HL-60 (cell line): Measurements from ENCODE around the gene SLC25A41.
A peak's percentile ranks its signal among the peaks of the same experiment; 100 is the strongest.

Source experiments
- DNase-seq, 2 experiments: peaks; one replicate each; pipeline ENCODE4 v3.0.0-alpha.2; 2010 to 2020; ENCODE audit warnings: low read depth in 1 of 2, low spot score in 1 of 2
- H3K27ac ChIP-seq: fragments of 250-450 bp; sonication (Bioruptor Pico); replicated peaks from 2 replicates; pipeline ENCODE4 v1.5.1; 2020; ENCODE audit warnings: mild to moderate bottlenecking, moderate library complexity
- H3K27me3 ChIP-seq: fragments of 250-450 bp; sonication (Bioruptor Pico); 2 replicates; pipeline ENCODE4 v1.5.1; 2021; ENCODE audit warnings: mild to moderate bottlenecking, moderate library complexity; ENCODE audit not compliant: insufficient read depth, poor library complexity, severe bottlenecking
- H3K4me3 ChIP-seq: replicated peaks from 2 replicates; pipeline ENCODE4 v1.5.1; 2011; ENCODE audit warnings: mild to moderate bottlenecking, control low read depth, low read length; ENCODE audit not compliant: insufficient read depth
- GABPA ChIP-seq: IDR thresholded peaks from 2 replicates; pipeline ENCODE4 v1.6.1; 2012; ENCODE audit warnings: low read depth
- POLR2AphosphoS5 ChIP-seq: IDR thresholded peaks from 2 replicates; pipeline ENCODE4 v1.6.1; 2012; ENCODE audit warnings: low read depth
- REST ChIP-seq: IDR thresholded peaks from 2 replicates; pipeline ENCODE4 v1.6.1; 2012; ENCODE audit warnings: low read depth; ENCODE audit not compliant: insufficient replicate concordance
- SPI1 ChIP-seq: IDR thresholded peaks from 2 replicates; pipeline ENCODE4 v1.6.1; 2012; ENCODE audit warnings: low read depth, mild to moderate bottlenecking, borderline replicate concordance
- TF ChIP-seq, protein P1 (sequence below): IDR thresholded peaks from one replicate; pipeline ENCODE4 v1.5.1; 2011; ENCODE audit warnings: low read length, control low read depth, inconsistent platforms; ENCODE audit not compliant: insufficient read depth

SLC25A41 gene

DNA sequence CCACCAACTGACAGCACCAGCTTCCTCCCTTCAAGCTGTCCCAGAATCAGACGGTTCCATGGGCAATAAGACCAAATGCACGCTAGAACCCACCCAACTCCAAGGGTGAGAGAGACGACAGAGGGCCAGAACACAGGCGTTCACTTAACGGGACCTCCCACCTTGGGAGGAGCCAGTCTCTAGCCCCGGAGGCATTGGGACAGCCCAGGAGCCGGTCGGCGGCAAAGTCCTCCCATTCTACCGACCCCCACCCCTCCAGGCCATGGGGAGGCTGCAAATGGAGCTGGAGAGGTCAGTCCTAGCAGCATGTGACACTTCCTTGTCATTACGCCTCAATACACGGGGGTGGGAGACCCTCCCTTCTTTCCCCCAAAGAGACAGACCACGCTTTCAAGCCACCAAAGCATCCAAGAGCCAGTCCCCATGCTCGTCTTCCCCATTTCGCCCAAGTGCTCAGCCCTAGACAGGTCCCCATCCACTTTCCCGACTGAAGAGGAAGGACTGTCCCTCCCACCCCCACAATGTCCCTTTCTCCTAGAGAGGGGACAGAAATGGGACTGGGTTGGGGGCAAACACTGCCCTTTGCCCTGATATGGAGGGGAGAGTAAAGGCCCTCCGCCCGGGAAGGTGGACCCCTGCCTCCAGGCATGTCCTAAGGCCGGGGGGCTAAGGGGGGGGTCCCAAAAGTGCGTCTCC lies 9.9 kb downstream of the SLC25A41 start:
- H3K27me3 ChIP-seq: no peaks in the 10 kb centered on the region
- TF ChIP-seq REST: no peak
- no peak for TF ChIP-seq SPI1
- TF ChIP-seq, protein P1, sequence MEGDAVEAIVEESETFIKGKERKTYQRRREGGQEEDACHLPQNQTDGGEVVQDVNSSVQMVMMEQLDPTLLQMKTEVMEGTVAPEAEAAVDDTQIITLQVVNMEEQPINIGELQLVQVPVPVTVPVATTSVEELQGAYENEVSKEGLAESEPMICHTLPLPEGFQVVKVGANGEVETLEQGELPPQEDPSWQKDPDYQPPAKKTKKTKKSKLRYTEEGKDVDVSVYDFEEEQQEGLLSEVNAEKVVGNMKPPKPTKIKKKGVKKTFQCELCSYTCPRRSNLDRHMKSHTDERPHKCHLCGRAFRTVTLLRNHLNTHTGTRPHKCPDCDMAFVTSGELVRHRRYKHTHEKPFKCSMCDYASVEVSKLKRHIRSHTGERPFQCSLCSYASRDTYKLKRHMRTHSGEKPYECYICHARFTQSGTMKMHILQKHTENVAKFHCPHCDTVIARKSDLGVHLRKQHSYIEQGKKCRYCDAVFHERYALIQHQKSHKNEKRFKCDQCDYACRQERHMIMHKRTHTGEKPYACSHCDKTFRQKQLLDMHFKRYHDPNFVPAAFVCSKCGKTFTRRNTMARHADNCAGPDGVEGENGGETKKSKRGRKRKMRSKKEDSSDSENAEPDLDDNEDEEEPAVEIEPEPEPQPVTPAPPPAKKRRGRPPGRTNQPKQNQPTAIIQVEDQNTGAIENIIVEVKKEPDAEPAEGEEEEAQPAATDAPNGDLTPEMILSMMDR: no peak
- TF ChIP-seq POLR2AphosphoS5: no peak; the same call in 1 of the 2 replicates
- TF ChIP-seq GABPA: no peak
- H3K4me3 ChIP-seq: peak overlapping the region; percentile 93
- peak overlapping the region; percentile 73 for H3K27ac ChIP-seq
- DNase-seq: peak in 1 of 2 experiments; percentile 35

DNA sequence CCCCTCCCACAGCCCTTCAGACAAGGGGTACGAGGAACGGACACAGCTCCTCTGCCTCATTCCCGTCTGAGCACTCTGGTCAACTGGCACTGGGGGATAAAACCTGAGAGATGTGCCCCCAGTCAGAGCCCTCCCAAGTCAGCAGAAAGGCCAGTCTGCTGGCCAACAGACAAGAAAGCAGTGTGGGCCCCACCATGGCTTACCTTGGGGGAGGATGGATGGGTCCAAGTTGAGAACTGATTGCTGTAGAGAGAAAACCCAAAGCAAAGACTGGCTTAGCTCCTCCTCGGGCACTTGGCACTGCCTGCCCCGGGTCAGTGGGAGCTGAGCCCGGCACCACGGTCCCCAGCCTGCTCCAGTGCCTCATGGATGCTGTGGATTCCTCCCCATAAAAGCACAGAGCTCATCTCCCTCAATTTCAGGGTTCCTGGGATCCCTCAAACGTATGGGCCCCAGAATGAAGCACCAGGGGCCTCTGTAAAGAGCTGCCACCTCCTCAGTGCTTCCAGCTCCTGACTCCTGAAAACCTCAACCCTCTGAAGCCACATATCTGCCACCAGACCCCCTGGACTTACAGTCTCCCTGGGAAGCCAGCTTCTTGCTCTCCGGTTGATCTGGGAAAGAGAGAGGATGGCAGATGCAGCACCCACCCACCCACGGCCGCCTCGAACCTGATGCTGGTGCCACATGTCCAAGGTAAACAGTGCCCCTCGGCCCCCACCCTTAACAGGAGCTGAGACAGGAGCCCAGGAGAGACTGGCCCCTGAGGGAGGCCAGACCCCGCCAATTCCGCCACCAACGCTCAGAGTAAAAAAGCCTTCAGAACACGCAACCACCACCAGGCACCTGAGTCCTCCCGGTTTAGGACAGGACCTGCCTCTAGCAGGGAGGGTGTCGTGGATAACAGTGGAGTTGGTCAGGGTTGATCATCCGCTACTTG lies 12.2 kb downstream of the SLC25A41 start:
- Histone ChIP-seq H3K27ac (no peak overlapping the region), H3K4me3 (no peak overlapping the region), H3K27me3 (no peaks in the 10 kb centered on the region)
- DNase-seq: no peak
- TF ChIP-seq, protein P1: no peak
- TF ChIP-seq GABPA (no peak), REST (no peak), POLR2AphosphoS5 (no peak), SPI1 (no peak)

DNA sequence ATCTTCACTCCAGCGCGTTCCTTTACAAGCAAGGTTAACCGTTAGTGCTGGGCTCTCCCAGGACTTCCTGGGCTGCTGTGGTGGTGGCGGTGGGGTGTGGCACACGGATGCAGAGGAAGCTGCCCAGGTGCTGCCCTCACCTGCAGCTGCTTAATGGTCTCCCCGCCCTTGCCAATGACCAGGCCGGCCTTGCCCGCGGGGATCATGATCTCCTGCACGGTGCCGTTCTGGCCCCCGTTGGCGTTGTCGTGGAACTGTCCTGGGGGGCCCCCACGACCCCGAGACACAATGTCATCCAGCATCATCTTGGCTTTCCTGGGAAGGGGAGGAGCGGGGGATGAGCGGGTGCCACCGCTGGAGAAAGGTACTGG lies 15.0 kb downstream of the SLC25A41 start:
- H3K27me3 ChIP-seq: no peaks in the 10 kb centered on the region
- H3K27ac ChIP-seq: no peak overlapping the region
- DNase-seq: no peak
- TF ChIP-seq REST (no peak), SPI1 (no peak), POLR2AphosphoS5 (no peak), GABPA (no peak)
- TF ChIP-seq, protein P1: no peak
- H3K4me3 ChIP-seq: no peak overlapping the region
